Activated CD4-positive, alpha-beta T cell treated with anti-CD3 and anti-CD28 coated beads for 24 hours (primary cell): Measurements from ENCODE around the gene UBE2F.
A peak's percentile ranks its signal among the peaks of the same experiment; 100 is the strongest.
"Not testable (repeated sequence)": the region's sequence is repeated elsewhere in the genome, so short reads cannot be mapped to it uniquely, and the experiment has no call there.

Experiments used
- DNase-seq, 2 donors: peaks; one replicate each; pipeline ENCODE4 v3.0.0-alpha.2; 2020; ENCODE audit warnings: low read depth in 2 of 2

Gene UBE2F

DNA sequence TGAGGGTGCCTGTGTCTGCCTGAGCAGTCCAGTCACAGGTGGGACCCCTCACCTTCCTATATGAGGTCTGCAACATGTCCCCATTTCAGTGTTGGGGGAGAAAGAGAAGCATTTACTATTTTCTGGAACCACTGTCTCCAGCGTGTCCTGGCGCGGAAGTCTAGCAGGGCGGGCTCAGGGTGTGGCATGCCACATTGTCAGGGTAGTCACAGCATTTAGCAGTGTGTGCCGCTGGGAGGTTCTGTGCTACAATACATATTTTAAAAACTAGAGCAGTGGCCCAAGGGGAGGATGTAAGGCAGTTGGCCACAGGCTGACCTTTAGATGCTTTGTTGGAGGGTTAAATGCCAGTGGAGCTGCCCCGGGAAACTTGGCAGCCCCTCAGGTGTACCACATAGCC lies 12.5 kb downstream of the UBE2F start:
- DNase-seq: no peak

DNA sequence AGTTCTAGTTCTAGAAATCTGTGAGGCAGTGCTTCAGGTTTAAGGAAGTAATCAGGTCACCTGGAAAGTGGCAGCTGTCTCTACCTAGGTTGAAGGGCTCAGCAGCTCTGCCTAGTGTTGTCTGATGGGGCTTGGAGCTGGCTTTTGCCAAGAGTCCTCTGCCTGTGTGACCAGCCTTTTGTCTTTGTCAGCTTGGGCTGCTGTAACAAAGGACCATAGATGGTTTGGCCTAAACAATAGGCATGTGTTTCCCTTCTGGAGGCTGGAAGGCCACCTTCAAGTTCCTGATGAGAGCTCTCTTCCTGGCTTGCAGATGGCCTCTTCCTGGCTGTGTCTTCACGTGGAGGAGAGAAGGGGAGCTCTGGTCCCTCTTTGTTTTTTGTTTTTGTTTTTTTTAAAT lies 13.3 kb downstream of the UBE2F start:
- no peak for DNase-seq

DNA sequence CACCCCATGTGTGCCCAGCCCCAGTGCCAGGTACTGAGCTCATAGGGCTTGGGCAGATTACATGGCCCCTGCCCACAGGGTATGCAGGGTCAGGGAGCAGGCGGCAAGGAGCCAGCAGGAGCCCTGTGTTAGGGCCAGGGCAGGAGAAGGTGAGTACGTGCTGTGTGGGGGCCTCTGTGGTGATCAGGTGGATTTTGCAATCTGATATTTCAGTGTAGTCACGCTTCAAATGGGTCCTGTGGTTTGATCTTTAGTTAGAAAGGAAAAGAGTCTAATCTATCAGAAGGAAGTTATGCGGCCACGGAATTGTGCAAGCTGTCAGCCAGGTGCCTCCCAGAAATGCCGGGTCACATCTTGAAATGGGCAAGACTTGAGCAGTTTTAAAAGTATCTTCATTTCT lies 13.9 kb downstream of the UBE2F start:
- DNase-seq: peak in 1 of 2 donors; percentile 10

DNA sequence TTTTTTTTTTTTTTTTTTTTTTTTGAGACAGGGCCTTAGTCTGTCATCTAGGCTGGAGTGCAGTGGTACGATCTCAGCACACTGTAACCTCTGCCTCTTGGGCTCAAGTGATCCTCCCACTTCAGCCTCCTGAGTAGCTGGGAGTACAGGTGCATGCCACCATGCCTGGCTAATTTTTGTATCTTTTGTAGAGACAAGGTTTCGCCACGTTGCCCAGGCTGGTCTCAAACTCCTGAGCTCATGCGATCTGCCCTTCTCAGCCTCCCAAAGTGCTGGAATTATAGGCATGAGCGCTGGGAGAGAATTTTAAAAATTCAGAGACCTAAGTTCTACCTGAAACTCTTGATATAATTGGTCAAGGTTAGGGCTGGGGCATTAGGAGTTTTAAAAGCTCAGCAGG lies 14.8 kb downstream of the UBE2F start:
- DNase-seq: not testable (repeated sequence)

DNA sequence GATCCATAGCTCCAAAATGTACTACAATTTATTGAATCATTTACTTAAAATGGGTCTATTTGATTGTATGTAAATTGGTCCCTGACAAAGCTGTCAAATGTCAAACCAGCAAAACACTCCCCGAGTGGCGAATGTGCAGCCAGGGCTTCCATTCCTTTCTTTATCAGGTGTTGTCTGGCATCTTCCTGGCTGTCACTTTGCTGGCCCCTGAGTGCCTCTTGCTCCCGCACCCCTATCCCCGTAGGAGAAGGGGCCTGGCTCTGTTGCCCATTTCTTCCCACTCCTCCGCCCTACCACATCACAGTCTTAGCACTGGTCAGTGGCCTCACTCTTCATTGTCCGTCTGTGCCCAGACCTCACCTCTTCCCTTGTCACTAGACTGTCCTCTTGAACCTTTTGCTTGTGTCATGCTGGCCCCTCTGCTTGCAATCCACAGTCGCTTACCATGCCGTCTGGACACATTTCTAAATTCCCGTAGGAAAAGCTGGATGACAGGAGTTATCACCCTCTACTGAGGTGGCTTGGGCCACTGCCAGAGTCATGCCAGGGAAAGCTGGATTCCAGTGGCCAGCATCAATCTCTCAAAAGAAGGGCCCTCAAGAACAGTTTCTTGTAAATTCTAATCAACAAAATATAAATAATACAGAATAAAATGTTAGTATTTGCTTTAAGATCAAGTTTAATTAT lies 15.4 kb downstream of the UBE2F start:
- DNase-seq: no peak

DNA sequence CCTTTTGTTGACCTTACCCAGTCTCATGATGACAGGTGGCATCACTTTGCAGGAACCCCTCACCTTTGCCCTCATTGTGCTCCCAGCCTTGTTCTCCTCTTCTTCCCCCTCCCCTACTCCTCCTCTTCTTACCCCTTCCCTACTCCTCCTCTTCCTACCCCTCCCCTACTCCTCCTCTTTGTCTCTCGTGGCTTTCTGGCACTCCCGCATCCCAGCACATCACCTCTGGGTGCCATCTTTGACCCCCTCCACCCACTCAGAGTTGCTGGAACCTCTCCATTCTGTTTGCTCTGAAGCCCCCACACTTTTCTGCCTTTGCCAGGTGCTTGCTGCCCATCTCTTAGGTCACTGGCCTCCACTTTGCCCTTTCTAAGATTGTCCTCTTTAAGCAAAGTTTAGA lies 17.1 kb downstream of the UBE2F start:
- DNase-seq: no peak

DNA sequence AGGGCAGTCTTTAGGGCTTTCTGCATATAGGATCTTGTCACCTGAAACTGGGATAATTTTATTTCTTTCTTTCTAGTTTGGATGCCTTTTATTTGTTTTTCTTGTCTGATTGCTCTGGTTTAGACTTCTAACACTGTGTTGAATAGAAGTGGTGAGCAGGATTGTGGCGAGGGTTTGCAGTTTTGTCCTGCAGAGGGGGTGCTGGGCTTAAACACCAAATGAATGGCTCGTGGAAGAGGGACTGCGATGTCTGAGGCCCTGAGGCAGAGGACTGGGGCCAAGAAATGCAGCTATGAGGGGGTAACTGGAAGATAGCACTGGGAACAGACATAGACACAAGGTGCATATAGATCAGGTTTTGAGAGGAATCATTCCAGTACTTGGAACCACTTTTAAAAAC lies 20.5 kb downstream of the UBE2F start:
- no peak for DNase-seq

DNA sequence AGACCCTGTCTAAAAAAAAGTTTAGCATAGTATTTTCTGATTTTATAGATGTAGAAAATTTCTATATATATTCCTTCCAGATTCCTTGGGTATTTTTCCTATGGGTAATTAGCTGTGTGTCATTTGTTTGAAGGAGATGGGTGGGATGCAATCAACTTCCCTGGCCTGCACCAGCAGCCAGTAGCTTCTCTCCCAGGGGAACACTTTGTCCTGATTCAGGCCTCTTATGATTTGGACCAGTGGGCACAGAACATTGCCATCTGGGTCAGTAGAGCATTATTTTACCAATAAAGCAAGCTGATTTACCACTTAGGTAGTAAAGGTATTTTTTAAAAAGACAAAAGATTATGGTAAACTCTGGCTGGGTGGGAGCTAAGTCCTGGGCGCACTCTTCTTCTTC lies 26.9 kb downstream of the UBE2F start:
- DNase-seq: no peak

DNA sequence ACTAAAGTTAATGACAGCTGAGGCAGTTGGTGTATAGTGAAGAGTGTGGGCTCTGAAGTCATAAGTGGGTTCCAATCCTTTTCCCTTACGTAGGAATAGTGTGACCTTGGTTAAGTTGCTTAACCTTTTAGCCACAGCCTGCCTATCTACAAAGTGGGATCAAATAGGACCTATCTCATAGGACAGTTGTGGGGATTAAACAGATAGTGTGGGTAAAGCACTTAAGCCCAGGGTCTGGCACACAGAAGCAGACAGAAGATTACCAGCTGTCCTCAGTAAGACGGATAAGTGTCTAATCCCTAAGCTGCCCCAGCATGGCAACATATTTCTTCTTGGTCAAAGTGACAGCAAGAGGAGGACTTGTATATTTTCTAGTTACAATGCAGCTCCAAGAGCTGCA lies 28.2 kb downstream of the UBE2F start:
- no peak for DNase-seq

DNA sequence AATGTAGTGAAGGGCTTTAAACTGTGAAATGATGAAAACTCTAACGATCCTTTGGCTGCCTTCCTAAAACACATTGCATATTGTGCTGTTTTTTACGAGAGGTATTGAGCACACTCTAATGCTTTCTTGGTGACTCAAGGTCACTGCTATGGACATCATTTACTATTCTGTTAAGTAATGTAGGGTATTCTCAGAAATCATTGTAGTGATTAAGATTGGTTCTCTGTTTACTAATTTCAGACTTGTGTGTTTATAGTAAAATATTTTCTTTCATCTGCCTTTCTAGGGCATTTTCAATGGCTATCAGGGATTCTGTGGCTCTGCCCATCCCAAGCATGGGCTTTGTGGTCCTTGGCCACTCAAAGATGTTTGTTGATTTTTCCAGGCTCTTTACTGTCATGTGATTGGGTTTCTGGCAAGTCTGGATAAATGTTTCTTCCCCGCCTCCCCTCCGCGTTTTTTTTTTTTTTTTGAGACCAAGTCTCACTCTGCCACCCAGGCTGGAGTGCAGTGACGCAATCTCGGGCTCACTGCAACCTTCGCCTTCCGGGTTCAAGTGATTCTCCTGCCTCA lies 29.3 kb downstream of the UBE2F start:
- no peak for DNase-seq

DNA sequence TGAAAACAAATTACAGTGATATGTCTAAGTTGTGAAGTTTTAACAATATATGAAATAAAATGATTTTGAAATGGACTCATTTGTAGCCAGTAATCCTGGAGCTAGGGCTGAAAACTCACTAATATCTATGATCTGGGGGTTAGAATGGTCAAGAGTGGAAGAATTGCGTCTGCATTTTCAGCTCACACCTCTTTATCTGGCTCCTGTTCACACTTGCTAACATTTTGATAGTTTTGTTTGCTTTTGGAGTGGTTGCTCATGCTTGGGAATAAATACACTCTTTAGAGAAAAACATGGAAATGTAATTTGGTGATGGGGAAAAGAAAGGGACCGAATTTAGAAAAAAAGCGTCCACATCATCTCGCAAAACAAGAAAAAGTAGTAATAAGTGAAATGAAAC lies 30.7 kb downstream of the UBE2F start:
- no peak for DNase-seq

DNA sequence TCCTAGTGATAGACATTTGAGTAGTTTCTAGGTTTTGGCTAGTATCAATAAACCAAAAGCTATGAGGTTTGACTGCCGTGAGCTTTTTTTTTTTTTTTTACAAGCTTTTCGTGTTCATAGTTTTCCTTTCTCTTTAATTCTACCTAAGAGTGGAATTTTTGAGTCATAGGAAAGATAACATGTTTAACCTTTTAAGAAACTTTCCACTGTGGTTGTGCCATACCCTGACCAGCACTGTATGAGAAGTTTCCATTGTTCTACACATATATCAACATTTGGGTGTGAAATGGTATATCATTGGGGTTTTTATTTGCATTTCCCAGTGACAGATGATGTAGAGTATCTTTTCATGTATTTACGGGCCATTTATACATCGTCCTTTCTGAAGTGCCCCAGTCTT lies 31.7 kb downstream of the UBE2F start:
- DNase-seq: no peak

DNA sequence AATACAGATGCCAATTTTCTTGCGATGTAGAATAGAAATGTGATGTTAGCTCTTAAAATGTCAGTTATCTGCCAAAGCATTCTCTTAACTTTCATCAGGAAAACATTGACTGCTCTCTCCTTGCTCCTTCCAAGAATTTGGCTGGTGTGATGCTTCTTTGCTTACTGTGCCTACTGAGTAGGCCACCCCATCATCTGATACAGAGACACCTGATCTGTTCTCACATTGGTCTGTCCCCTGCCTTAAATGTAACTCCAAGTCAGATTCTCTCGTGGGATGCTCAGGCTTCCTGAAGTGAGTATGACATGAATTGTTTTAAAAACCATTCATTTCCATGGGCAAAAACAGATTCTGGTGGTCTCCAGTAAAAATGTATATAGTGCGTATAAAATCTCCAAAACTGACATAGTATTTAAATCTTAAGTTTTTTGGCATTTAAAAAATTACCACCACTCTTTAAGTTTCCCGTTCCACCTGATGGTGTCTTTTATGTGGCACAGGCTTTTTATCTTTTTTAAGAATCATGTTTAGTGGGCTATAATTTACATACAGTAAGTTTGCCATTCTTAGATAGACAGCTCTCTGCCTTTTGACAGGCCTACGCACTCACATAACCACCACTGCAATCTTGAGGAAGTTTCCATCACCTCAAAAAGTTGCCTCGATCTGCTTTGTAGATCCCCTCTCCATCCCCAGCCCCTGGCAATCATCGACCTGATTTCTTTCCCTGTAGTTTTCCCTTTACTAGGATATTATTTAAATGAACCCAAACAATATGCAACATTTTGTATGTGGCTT lies 36.6 kb downstream of the UBE2F start:
- DNase-seq: no peak

DNA sequence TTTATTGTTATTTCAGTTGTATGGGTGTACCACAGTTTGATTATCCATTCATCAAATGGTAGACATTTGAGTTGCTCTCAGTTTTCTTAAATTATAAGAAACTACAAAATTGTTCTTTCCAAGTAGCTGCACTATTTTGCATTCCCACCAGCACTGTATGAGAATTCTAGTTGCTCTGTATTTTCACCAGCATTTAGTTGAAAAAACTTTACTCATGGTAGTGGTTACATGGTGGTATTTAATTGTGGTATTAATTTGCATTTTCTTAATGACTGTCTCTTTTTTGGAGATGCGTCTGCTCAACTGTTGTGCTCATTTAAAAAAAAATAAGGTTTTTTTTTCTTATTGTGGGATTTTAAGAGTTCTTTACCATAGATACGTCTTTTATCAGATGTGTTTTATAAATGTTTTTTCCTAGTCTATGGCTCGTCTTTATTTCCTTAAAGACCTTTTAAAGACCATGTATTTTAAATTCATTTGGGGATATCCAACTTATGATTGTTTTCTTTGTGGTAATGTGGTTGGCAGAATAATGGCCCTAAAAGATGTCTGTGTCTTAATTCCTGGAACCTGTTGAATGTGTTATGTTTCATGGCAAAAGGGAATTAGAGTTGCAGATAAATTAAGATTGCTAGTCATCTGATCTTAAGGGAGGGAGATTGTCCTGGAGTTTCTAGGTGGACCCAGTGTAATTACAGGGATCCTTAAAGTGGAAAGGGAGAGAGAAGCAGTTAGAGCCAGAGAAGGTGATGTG lies 37.4 kb downstream of the UBE2F start:
- no peak for DNase-seq

DNA sequence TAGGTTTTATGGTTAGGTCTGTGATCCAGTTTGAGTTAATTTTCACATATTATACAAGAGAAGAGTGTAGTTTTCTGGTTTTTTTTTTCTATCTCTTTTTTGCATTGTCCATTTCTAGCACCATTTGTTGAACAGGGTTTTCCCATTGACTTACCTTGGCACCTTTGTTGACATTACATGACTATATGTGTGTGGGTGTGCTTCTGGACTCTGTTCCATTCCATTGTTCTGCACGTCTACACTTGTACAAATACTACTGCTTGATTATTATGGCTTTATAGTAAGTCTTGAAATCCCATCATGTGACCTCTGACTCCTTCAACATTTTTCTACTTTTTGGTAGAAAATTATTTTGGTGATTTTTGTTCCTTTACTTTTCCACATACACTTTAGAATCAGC lies 38.7 kb downstream of the UBE2F start:
- DNase-seq: no peak

DNA sequence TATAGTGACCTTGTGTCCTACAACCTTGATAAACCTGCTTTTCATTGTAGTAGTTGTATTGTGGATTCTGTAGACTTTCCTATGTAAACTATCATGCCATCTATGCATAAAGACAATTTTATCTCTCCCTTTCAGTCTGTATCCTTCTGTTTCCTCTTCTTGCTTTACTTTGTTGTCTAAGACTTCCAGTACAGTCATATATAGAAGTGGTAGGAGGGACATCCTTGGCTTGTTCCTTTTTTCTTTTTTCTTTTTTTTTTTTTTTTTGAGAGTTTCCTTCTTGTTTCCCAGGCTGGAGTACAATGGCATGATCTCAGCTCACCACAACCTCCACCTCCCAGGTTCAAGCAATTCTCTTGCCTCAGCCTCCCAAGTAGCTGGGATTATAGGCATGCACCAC lies 39.7 kb downstream of the UBE2F start:
- no peak for DNase-seq

DNA sequence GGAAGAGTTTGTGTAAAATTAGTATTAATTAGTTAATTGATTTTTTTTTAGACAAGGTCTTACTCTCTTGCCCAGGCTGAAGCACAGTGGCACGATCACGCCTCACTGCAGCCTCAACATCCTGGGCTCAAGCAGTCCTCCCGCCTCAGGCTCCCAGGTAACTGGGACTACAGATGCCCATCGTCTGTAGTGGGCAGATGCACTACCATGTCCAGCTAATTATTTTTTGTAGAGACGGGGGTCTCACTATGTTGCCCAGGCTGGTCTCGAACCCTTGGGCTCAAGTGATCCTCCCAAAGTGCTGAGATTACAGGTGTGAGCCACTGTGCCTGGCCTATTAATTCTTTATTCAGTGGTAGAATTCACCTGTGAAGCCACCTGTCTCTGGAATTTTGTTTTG lies 41.1 kb downstream of the UBE2F start:
- no peak for DNase-seq

DNA sequence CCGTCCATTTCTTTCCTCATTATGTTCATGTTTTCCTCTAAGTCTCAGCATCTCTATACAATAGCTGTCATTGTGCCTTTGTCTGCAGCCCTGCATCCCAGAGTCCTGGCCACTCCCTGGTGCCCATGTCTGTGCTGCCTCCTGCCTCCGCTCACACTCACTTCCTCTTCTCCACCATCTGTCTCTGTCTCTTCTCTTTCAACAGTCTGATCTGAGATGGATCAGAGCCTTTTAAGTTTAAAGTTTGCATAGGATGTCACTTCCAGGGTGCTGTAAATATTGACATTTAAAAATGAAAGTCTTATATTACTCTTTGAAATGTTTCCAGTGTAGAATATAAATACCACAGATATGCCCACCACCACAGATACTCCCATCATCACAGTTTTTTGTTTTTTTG lies 42.7 kb downstream of the UBE2F start:
- DNase-seq: no peak

DNA sequence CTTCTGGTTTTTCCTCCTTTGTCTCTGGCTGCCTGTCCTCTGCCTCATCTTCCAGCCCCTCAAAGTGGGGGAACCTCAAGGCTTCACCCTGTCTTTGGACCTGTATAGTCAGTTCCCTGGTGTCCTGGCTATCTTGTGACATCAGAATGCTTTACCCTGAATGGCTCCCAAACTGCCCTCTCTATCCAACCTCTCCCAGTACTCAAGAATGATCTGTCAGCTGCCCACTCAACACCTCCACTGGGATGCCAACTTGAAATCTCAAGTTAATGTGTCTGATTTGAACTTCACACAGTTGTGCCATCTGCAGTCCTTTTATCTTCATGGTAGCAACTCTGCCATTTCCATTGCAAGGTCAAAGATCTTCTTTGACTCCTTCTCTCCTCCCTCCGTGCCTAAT lies 43.8 kb downstream of the UBE2F start:
- no peak for DNase-seq

DNA sequence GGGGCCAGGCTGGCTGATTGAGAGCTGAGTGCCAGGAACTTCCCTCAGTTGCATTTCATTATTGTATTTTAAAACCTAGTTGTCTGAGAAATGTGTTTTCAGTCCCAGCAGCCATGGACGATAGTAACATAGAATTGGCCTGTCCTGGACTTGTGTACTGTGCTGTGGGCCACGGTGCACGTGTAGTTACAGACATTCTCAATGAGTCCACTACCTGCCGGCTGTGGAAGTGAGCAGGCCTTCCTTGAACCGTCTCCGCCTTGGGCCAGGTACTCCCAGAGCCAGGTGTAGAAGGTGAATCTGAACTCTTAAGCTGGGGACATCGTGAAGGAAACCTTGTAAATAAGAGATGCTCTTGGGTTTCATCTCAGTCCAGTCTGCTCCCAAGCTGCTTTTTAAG lies 47.0 kb downstream of the UBE2F start:
- no peak for DNase-seq

DNA sequence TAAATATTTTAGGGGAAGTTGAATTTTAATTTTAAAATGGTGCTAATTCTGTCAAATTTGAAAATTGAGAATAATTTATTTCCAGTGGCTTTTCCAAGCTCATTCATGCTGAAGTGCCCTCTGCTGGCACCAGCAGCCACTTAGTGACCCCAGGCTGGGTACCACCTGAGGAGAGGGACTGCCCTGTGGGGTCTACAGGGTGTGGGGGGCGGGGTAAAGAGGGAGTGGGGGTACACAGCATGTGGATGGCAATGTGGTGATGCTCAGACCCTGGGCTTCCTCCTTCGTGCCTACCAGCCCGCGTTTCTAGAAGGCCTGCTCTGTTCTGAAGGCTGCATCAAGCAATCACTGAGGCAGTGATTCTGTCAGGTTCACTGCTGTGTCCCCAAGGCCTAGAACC lies 48.9 kb downstream of the UBE2F start:
- DNase-seq: no peak

DNA sequence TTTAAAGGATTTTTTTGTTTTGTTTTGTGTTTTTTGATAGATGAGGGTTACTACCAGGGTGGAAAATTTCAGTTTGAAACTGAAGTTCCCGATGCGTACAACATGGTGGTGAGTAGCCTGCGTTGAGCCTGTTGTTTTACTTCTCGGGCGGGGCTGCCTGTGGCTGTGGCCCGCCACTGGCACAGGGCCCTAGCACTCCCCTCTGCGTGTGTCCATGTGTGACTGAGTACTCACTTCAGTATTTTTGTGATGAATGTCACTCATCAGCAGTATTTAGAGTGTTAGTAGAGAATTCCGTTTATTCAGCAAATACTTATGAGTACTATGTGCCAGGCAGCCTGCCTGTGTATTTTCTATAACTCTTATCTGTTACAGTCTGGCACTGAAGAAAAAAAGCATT lies 49.7 kb downstream of the UBE2F start:
- no peak for DNase-seq

DNA sequence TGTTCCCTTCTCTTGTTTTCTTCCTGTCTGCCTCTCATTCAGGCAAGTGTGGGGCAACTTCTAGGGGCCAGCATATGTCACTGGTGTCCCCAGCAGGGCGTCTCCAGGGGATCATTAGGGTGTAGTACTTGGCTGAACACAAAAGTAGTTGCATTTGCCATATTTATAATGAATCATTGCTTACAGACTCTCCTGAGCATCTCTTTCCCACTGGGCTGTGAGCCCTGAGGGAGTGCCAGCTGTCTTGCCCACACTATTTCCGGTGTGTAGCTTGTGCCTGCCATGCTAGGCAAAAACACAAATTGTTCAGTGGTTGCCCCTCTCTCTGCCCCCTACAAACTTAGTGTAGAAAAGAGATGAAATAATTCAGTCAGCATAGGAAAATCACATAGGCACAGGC lies 53.1 kb downstream of the UBE2F start:
- DNase-seq: no peak
